H9 (cell line): ENCODE results near the gene PRKX. TPM values are rescaled to one million over a fixed set of nuclear protein-coding genes. Genes with fewer than 3 reads are reported as not detected.
"Not testable (repeated sequence)": the region's sequence is repeated elsewhere in the genome, so short reads cannot be mapped to it uniquely, and the experiment has no call there.

Experiments used
- DNase-seq: peaks from one replicate; pipeline ENCODE4 v3.0.0-alpha.2; 2017
- H2AFZ ChIP-seq: one replicate; pipeline ENCODE4 v1.6.1; 2013; ENCODE audit warnings: mild to moderate bottlenecking, low read length, control low read depth, moderate library complexity
- H2AK5ac ChIP-seq: 2 replicates; pipeline ENCODE4 v1.6.1; 2013; ENCODE audit warnings: low read length, control low read depth, mixed read lengths; ENCODE audit not compliant: insufficient read length
- H2BK120ac ChIP-seq: one replicate; pipeline ENCODE4 v1.6.1; 2013; ENCODE audit warnings: low read depth, mild to moderate bottlenecking, low read length, control low read depth, inconsistent platforms; ENCODE audit not compliant: poor library complexity, severe bottlenecking
- H2BK12ac ChIP-seq: 2 replicates; pipeline ENCODE4 v1.6.1; 2013; ENCODE audit warnings: low read length, control low read depth, mixed read lengths, low read depth; ENCODE audit not compliant: insufficient read length
- H2BK15ac ChIP-seq: 2 replicates; pipeline ENCODE4 v1.6.1; 2013; ENCODE audit warnings: low read depth, low read length, control low read depth
- H2BK20ac ChIP-seq: one replicate; pipeline ENCODE4 v1.6.1; 2013; ENCODE audit warnings: low read depth, mild to moderate bottlenecking, low read length, control low read depth, inconsistent platforms; ENCODE audit not compliant: poor library complexity, severe bottlenecking
- H2BK5ac ChIP-seq: 2 replicates; pipeline ENCODE4 v1.6.1; 2013; ENCODE audit warnings: low read length, control low read depth, mixed read lengths; ENCODE audit not compliant: insufficient read length
- H3K14ac ChIP-seq: 2 replicates; pipeline ENCODE4 v1.6.1; 2013; ENCODE audit warnings: low read length, control low read depth; ENCODE audit not compliant: insufficient read depth
- H3K18ac ChIP-seq: 2 replicates; pipeline ENCODE4 v1.6.1; 2013; ENCODE audit warnings: low read depth, mild to moderate bottlenecking, mixed read lengths, low read length, control low read depth; ENCODE audit not compliant: insufficient read length
- H3K23ac ChIP-seq: 2 replicates; pipeline ENCODE4 v1.6.1; 2013; ENCODE audit warnings: low read length, control low read depth, mixed read lengths, low read depth; ENCODE audit not compliant: insufficient read length
- H3K23me2 ChIP-seq: 2 replicates; pipeline ENCODE4 v1.6.1; 2013; ENCODE audit warnings: low read depth, mild to moderate bottlenecking, mixed read lengths, low read length, control low read depth; ENCODE audit not compliant: insufficient read length, poor library complexity, severe bottlenecking
- H3K27ac ChIP-seq: 2 replicates; pipeline ENCODE4 v1.5.1; 2013; ENCODE audit warnings: low read length, control low read depth, mixed read lengths, low read depth; ENCODE audit not compliant: insufficient read length
- H3K27me3 ChIP-seq: 2 replicates; pipeline ENCODE4 v1.6.1; 2013; ENCODE audit warnings: low read length, control low read depth, inconsistent platforms; ENCODE audit not compliant: insufficient read depth
- H3K4ac ChIP-seq: 2 replicates; pipeline ENCODE4 v1.6.1; 2013; ENCODE audit warnings: low read depth, mild to moderate bottlenecking, control low read depth, inconsistent platforms, low read length, moderate library complexity
- H3K4me1 ChIP-seq: 2 replicates; pipeline ENCODE4 v1.6.1; 2013; ENCODE audit warnings: low read length, control low read depth, inconsistent platforms; ENCODE audit not compliant: insufficient read depth
- H3K4me2 ChIP-seq: 2 replicates; pipeline ENCODE4 v1.6.1; 2013; ENCODE audit warnings: low read length, control low read depth, mixed read lengths; ENCODE audit not compliant: insufficient read length, insufficient read depth
- H3K56ac ChIP-seq: 2 replicates; pipeline ENCODE4 v1.6.1; 2013; ENCODE audit warnings: low read depth, mild to moderate bottlenecking, mixed read lengths, low read length, control low read depth; ENCODE audit not compliant: insufficient read length
- H3K79me1 ChIP-seq: 2 replicates; pipeline ENCODE4 v1.6.1; 2013; ENCODE audit warnings: low read depth, mild to moderate bottlenecking, moderate library complexity, low read length, control low read depth, inconsistent platforms; ENCODE audit not compliant: insufficient read depth, poor library complexity, severe bottlenecking
- H3K79me2 ChIP-seq: 2 replicates; pipeline ENCODE4 v1.6.1; 2013; ENCODE audit warnings: low read length, control low read depth, inconsistent platforms; ENCODE audit not compliant: insufficient read depth
- H3K9ac ChIP-seq: 2 replicates; pipeline ENCODE4 v1.6.1; 2013; ENCODE audit warnings: low read length, control low read depth, mixed read lengths; ENCODE audit not compliant: insufficient read length; ENCODE audit errors: extremely low read depth
- H3K9me3 ChIP-seq: one replicate; pipeline ENCODE4 v1.6.1; 2013; ENCODE audit warnings: low read depth, low read length, inconsistent platforms; ENCODE audit not compliant: control insufficient read depth
- H3T11ph ChIP-seq: one replicate; pipeline ENCODE4 v1.6.1; 2013; ENCODE audit warnings: mild to moderate bottlenecking, low read length, control low read depth, inconsistent platforms
- H4K20me1 ChIP-seq: one replicate; pipeline ENCODE4 v1.6.1; 2013; ENCODE audit not compliant: control insufficient read depth, insufficient read length, insufficient read depth
- H4K5ac ChIP-seq: 2 replicates; pipeline ENCODE4 v1.6.1; 2013; ENCODE audit warnings: low read depth, mild to moderate bottlenecking, mixed read lengths, low read length, control low read depth; ENCODE audit not compliant: insufficient read length
- H4K8ac ChIP-seq: replicated peaks from 2 replicates; pipeline ENCODE4 v1.6.1; 2013; ENCODE audit warnings: low read length, control low read depth, mixed read lengths, low read depth; ENCODE audit not compliant: insufficient read length
- H4K91ac ChIP-seq: 2 replicates; pipeline ENCODE4 v1.6.1; 2013; ENCODE audit warnings: low read depth, mild to moderate bottlenecking, moderate library complexity, mixed read lengths, low read length, control low read depth; ENCODE audit not compliant: insufficient read length
- H3K27ac Mint-ChIP-seq, 3 experiments: 2 replicates in 2 of 3; 3 replicates in 1 of 3; pipeline ENCODE4 v1.8.0; 2020 to 2021; ENCODE audit warnings: mixed read lengths in 3 of 3, mild to moderate bottlenecking in 1 of 3, moderate library complexity in 1 of 3
- H3K27me3 Mint-ChIP-seq: 2 replicates; pipeline ENCODE4 v1.8.0; 2021; ENCODE audit warnings: low read depth, mild to moderate bottlenecking, moderate library complexity, mixed read lengths
- H3K36me3 Mint-ChIP-seq, 3 experiments: 2 replicates in 2 of 3; 3 replicates in 1 of 3; pipeline ENCODE4 v1.8.0; 2020 to 2021; ENCODE audit warnings: low read depth in 3 of 3, mixed read lengths in 3 of 3; ENCODE audit not compliant: insufficient read depth in 1 of 3
- H3K4me1 Mint-ChIP-seq, 2 experiments: 2 replicates each; pipeline ENCODE4 v1.8.0; 2020; ENCODE audit warnings: mixed read lengths in 2 of 2
- H3K4me3 Mint-ChIP-seq, 2 experiments: 2 replicates in 1 of 2; 3 replicates in 1 of 2; pipeline ENCODE4 v1.8.0; 2020 to 2021; ENCODE audit warnings: mild to moderate bottlenecking in 2 of 2, mixed read lengths in 2 of 2, moderate library complexity in 1 of 2
- H3K9me3 Mint-ChIP-seq, 2 experiments: 2 replicates in 1 of 2; 3 replicates in 1 of 2; pipeline ENCODE4 v1.8.0; 2020; ENCODE audit warnings: mild to moderate bottlenecking in 2 of 2, mixed read lengths in 2 of 2, moderate library complexity in 1 of 2
- CTCF ChIP-seq: fragments of 200-600 bp; sonication (generic); conservative IDR thresholded peaks from 3 replicates; pipeline ENCODE4 v1.8.0; 2021; ENCODE audit warnings: antibody characterized with exemption, mild to moderate bottlenecking
- WGBS: extraction: QIAGEN DNeasy Blood & Tissue Kit; methylation state at CpG from one replicate; pipeline ENCODE4 v1.1.7; 2013; ENCODE audit warnings: missing lambda C conversion rate, low lambda C conversion rate, mixed read lengths; ENCODE audit not compliant: insufficient read length; ENCODE audit errors: extremely low coverage; 5-methylcytosine and 5-hydroxymethylcytosine counted together
- total RNA-seq: library from RNA; stranded (reverse); gene quantifications from 2 replicates; pipeline ENCODE4 v1.2.1, GENCODE V29; 2021

The PRKX gene
- total RNA-seq, 1 experiment from 2014 or later: 108 TPM

GRCh38 chrX:3648084-3648483 is 65.4 kb downstream of the PRKX start:
- Mint-ChIP-seq H3K27me3 (no peaks in the 10 kb centered on the region), H3K36me3 (peaks cover 44 to 71% (median 66%) of the 10 kb centered on the region in 3 experiments), H3K4me3 (no peak overlapping the region), H3K4me1 (no peaks in the 10 kb centered on the region), H3K27ac (no peak overlapping the region), H3K9me3 (no peaks in the 10 kb centered on the region; a peak in 1 of 5 replicates)
- Histone ChIP-seq H3K27ac (no peak overlapping the region), H2BK12ac (no peak overlapping the region), H3K9ac (no peak overlapping the region), H4K5ac (no peak overlapping the region), H3K4me2 (no peak overlapping the region), H2BK20ac (no peak overlapping the region), H2AFZ (no peak overlapping the region), H2BK120ac (no peak overlapping the region), H3K27me3 (no peaks in the 10 kb centered on the region), H4K20me1 (no peaks in the 10 kb centered on the region), H3K4ac (no peak overlapping the region), H3K9me3 (no peaks in the 10 kb centered on the region), H3K14ac (no peak overlapping the region), H2AK5ac (no peak overlapping the region), H3K4me1 (no peaks in the 10 kb centered on the region), H3T11ph (no peak overlapping the region), H3K18ac (no peak overlapping the region), H3K56ac (no peak overlapping the region), H2BK5ac (no peak overlapping the region), H4K8ac (no peak overlapping the region), H2BK15ac (no peak overlapping the region), H3K23me2 (no peaks in the 10 kb centered on the region), H3K79me2 (no peaks in the 10 kb centered on the region), H4K91ac (no peak overlapping the region), H3K79me1 (no peaks in the 10 kb centered on the region), H3K23ac (no peak overlapping the region)
- no peak for TF ChIP-seq CTCF
- no CpG with 5 or more reads among the region's 2 CpGs for WGBS
- DNase-seq: no peak

GRCh38 chrX:3639858-3640631 is 73.4 kb downstream of the PRKX start:
- not testable (repeated sequence) for H3K9me3 ChIP-seq, H4K91ac ChIP-seq, H3K56ac ChIP-seq, H3K27me3 ChIP-seq, H2BK12ac ChIP-seq, H3K27ac ChIP-seq, H3K4me1 ChIP-seq, H3K9ac ChIP-seq, H3T11ph ChIP-seq, H4K20me1 ChIP-seq, H4K8ac ChIP-seq, H3K4ac ChIP-seq, H3K14ac ChIP-seq, H3K4me2 ChIP-seq, H3K79me2 ChIP-seq, H2AFZ ChIP-seq, H3K23ac ChIP-seq, H3K23me2 ChIP-seq, H3K27me3 Mint-ChIP-seq, H2AK5ac ChIP-seq, H4K5ac ChIP-seq, H2BK120ac ChIP-seq, H3K9me3 Mint-ChIP-seq, H2BK20ac ChIP-seq, H2BK5ac ChIP-seq, H3K18ac ChIP-seq, H2BK15ac ChIP-seq, H3K79me1 ChIP-seq
- peaks cover 27 to 58% (median 48%) of the 10 kb centered on the region in 3 experiments for H3K36me3 Mint-ChIP-seq
- peaks cover 14 to 22% of the 10 kb centered on the region in 2 experiments for H3K4me1 Mint-ChIP-seq
- peak overlapping the region in 1 of 2 experiments; percentile 61; a peak in 1 of 5 replicates for H3K4me3 Mint-ChIP-seq
- peak; percentile 57 for DNase-seq
- peak overlapping the region; percentile 26 to 92 (median 85); a peak in 6 of 7 replicates for H3K27ac Mint-ChIP-seq
- WGBS: no CpG with 5 or more reads among the region's 23 CpGs
